Activated naive CD8-positive, alpha-beta T cell treated with anti-CD3 and anti-CD28 coated beads, Interleukin-2, amount 10 ng/mL, durations not matched to agents 7 days and 5 days (primary cell): ENCODE data around the gene BUB1B. TPM values are rescaled to one million over a fixed set of nuclear protein-coding genes. Genes with fewer than 3 reads are reported as not detected.
"Not testable (repeated sequence)": the region's sequence is repeated elsewhere in the genome, so short reads cannot be mapped to it uniquely, and the experiment has no call there.

Source experiments
- ATAC-seq: fragments of 150-1000 bp; cut with Tn5 transposase; one replicate; pipeline ENCODE4 v1.10.0; 2021; ENCODE audit warnings: low read depth, moderate library complexity
- POLR2A ChIA-PET: fragments of 350-600 bp; sonication (Branson Sonifier 250); formaldehyde crosslinking; loops from one replicate; lab custom pipeline; 2021; ENCODE audit warnings: antibody characterized with exemption; lab: Charles Lee
- DNase-seq: peaks from one replicate; pipeline ENCODE4 v3.0.0; 2021
- H3K27ac Mint-ChIP-seq: one replicate; pipeline ENCODE4 v1.8.0; 2022; ENCODE audit warnings: mild to moderate bottlenecking, mixed read lengths
- H3K27me3 Mint-ChIP-seq: one replicate; pipeline ENCODE4 v1.8.0; 2022; ENCODE audit warnings: mild to moderate bottlenecking, moderate library complexity, mixed read lengths
- H3K36me3 Mint-ChIP-seq: one replicate; pipeline ENCODE4 v1.8.0; 2021; ENCODE audit warnings: mild to moderate bottlenecking, mixed read lengths
- H3K4me1 Mint-ChIP-seq: one replicate; pipeline ENCODE4 v1.8.0; 2021; ENCODE audit warnings: mixed read lengths
- H3K4me3 Mint-ChIP-seq: one replicate; pipeline ENCODE4 v1.8.0; 2022; ENCODE audit warnings: mild to moderate bottlenecking, moderate library complexity, mixed read lengths
- H3K9me3 Mint-ChIP-seq: one replicate; pipeline ENCODE4 v1.8.0; 2021; ENCODE audit warnings: mixed read lengths
- total RNA-seq, 2 experiments: library from RNA; stranded (reverse); gene quantifications; one replicate each; pipeline ENCODE4 v1.2.3, GENCODE V29; 2021

BUB1B gene
- total RNA-seq, 2 experiments from 2014 or later: 59.3 TPM

GRCh38 chr15:40124807-40125285 lies 36.0 kb upstream of the BUB1B start:
- DNase-seq, H3K36me3 Mint-ChIP-seq, H3K4me1 Mint-ChIP-seq, H3K9me3 Mint-ChIP-seq, ATAC-seq, POLR2A ChIA-PET, H3K4me3 Mint-ChIP-seq, H3K27ac Mint-ChIP-seq: not testable (repeated sequence)
- peaks cover 11% of the 10 kb centered on the region for H3K27me3 Mint-ChIP-seq

- no peaks in the 10 kb centered on the region for H3K36me3 Mint-ChIP-seq
- H3K4me3 Mint-ChIP-seq: no peak overlapping the region
- POLR2A ChIA-PET: interaction anchor here (0.7 kb wide), 1 partner anchor 11 kb away, joined by 3 read pairs; no protein-coding TSS in a partner anchor
- DNase-seq: no peak
- H3K9me3 Mint-ChIP-seq: no peaks in the 10 kb centered on the region
- H3K27ac Mint-ChIP-seq: no peak overlapping the region
- no peak for ATAC-seq
- no peaks in the 10 kb centered on the region for H3K4me1 Mint-ChIP-seq
- H3K27me3 Mint-ChIP-seq: peaks cover 9% of the 10 kb centered on the region
Measured at GRCh38 chr15:40125950-40126349, 34.9 kb upstream of the BUB1B start.

GRCh38 chr15:40128766-40129660 lies 31.9 kb upstream of the BUB1B start:
- H3K9me3 Mint-ChIP-seq: no peaks in the 10 kb centered on the region
- H3K4me1 Mint-ChIP-seq: no peaks in the 10 kb centered on the region
- no peaks in the 10 kb centered on the region for H3K36me3 Mint-ChIP-seq
- DNase-seq: no peak
- peaks cover 3% of the 10 kb centered on the region for H3K27me3 Mint-ChIP-seq
- no peak overlapping the region for H3K27ac Mint-ChIP-seq
- no peak overlapping the region for H3K4me3 Mint-ChIP-seq
- POLR2A ChIA-PET: interaction anchor here (1.2 kb wide), 1 partner anchor 29 kb away, joined by 3 read pairs; no protein-coding TSS in a partner anchor
- ATAC-seq: peak; percentile 48

- H3K4me1 Mint-ChIP-seq: no peaks in the 10 kb centered on the region
- H3K27me3 Mint-ChIP-seq: peaks cover 3% of the 10 kb centered on the region
- H3K9me3 Mint-ChIP-seq: no peaks in the 10 kb centered on the region
- no peak overlapping the region for H3K27ac Mint-ChIP-seq
- POLR2A ChIA-PET: no interaction called here
- no peak overlapping the region for H3K4me3 Mint-ChIP-seq
- ATAC-seq (no peak), DNase-seq (no peak)
- H3K36me3 Mint-ChIP-seq: no peaks in the 10 kb centered on the region
Measured at GRCh38 chr15:40130118-40130517, 30.8 kb upstream of the BUB1B start.

- H3K27me3 Mint-ChIP-seq: peaks cover 3% of the 10 kb centered on the region
- H3K9me3 Mint-ChIP-seq: no peaks in the 10 kb centered on the region
- POLR2A ChIA-PET: no interaction called here
- H3K27ac Mint-ChIP-seq: no peak overlapping the region
- H3K4me1 Mint-ChIP-seq: no peaks in the 10 kb centered on the region
- ATAC-seq (no peak), DNase-seq (no peak)
- H3K4me3 Mint-ChIP-seq: no peak overlapping the region
- H3K36me3 Mint-ChIP-seq: no peaks in the 10 kb centered on the region
Measured at GRCh38 chr15:40130799-40131502, 29.9 kb upstream of the BUB1B start.

GRCh38 chr15:40133544-40133943 lies 27.3 kb upstream of the BUB1B start:
- Mint-ChIP-seq H3K27ac (no peak overlapping the region), H3K4me3 (no peak overlapping the region), H3K9me3 (no peaks in the 10 kb centered on the region), H3K27me3 (peaks cover 3% of the 10 kb centered on the region), H3K4me1 (no peaks in the 10 kb centered on the region), H3K36me3 (no peaks in the 10 kb centered on the region)
- POLR2A ChIA-PET: no interaction called here
- DNase-seq (no peak), ATAC-seq (no peak)

- no peak for DNase-seq
- Mint-ChIP-seq H3K4me1 (no peaks in the 10 kb centered on the region), H3K9me3 (no peaks in the 10 kb centered on the region), H3K4me3 (no peak overlapping the region), H3K27me3 (no peaks in the 10 kb centered on the region), H3K27ac (no peak overlapping the region), H3K36me3 (no peaks in the 10 kb centered on the region)
- POLR2A ChIA-PET: no interaction called here
- ATAC-seq: no peak
Measured at GRCh38 chr15:40134885-40135284, 26.0 kb upstream of the BUB1B start.

GRCh38 chr15:40135846-40136450 lies 24.9 kb upstream of the BUB1B start:
- H3K9me3 Mint-ChIP-seq, H3K4me3 Mint-ChIP-seq, H3K27me3 Mint-ChIP-seq, DNase-seq, POLR2A ChIA-PET, H3K4me1 Mint-ChIP-seq, H3K36me3 Mint-ChIP-seq, ATAC-seq, H3K27ac Mint-ChIP-seq: not testable (repeated sequence)

GRCh38 chr15:40136470-40137302 lies 24.2 kb upstream of the BUB1B start:
- H3K4me3 Mint-ChIP-seq: no peak overlapping the region
- POLR2A ChIA-PET: no interaction called here
- H3K27me3 Mint-ChIP-seq: peaks cover 1% of the 10 kb centered on the region
- H3K9me3 Mint-ChIP-seq: no peaks in the 10 kb centered on the region
- H3K4me1 Mint-ChIP-seq: no peaks in the 10 kb centered on the region
- no peak overlapping the region for H3K27ac Mint-ChIP-seq
- ATAC-seq: no peak
- H3K36me3 Mint-ChIP-seq: no peaks in the 10 kb centered on the region
- DNase-seq: no peak

GRCh38 chr15:40137303-40138200 lies 23.3 kb upstream of the BUB1B start:
- ATAC-seq (no peak), DNase-seq (no peak)
- POLR2A ChIA-PET: no interaction called here
- H3K4me3 Mint-ChIP-seq: no peak overlapping the region
- no peak overlapping the region for H3K27ac Mint-ChIP-seq
- H3K27me3 Mint-ChIP-seq: peaks cover 4% of the 10 kb centered on the region
- H3K36me3 Mint-ChIP-seq: no peaks in the 10 kb centered on the region
- no peaks in the 10 kb centered on the region for H3K4me1 Mint-ChIP-seq
- no peaks in the 10 kb centered on the region for H3K9me3 Mint-ChIP-seq

- H3K4me1 Mint-ChIP-seq, POLR2A ChIA-PET, H3K36me3 Mint-ChIP-seq, H3K4me3 Mint-ChIP-seq, H3K9me3 Mint-ChIP-seq, DNase-seq, H3K27me3 Mint-ChIP-seq, ATAC-seq, H3K27ac Mint-ChIP-seq: not testable (repeated sequence)
Measured at GRCh38 chr15:40138201-40138570, 22.7 kb upstream of the BUB1B start.

- Mint-ChIP-seq H3K27ac (no peak overlapping the region), H3K9me3 (no peaks in the 10 kb centered on the region), H3K36me3 (no peaks in the 10 kb centered on the region), H3K27me3 (peaks cover 6% of the 10 kb centered on the region), H3K4me3 (no peak overlapping the region), H3K4me1 (peaks cover 2% of the 10 kb centered on the region)
- POLR2A ChIA-PET: no interaction called here
- DNase-seq: no peak
- ATAC-seq: no peak
Measured at GRCh38 chr15:40142428-40142827, 18.4 kb upstream of the BUB1B start.
